ENCODE data around the gene USP6NL.

DNA sequence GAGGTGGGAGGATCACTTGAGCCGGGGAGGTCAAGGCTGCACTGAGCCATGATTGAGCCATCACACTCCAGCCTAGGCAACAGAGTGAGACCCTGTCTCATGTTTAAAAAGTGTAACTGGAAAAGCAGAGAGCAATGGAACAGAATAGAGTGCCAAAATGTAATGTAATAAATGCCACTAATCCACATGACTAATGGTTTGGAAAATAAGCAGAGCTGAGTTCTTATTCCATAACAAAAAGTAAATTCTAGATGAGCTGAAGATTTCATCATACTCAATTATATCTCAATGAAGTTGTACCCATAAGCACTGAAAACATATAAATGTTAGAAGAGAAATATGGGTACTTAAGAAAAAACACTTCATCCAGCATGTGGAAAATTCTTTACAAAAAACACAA, 132.6 kb downstream of the USP6NL start:
- TF ChIP-seq, protein P1, sequence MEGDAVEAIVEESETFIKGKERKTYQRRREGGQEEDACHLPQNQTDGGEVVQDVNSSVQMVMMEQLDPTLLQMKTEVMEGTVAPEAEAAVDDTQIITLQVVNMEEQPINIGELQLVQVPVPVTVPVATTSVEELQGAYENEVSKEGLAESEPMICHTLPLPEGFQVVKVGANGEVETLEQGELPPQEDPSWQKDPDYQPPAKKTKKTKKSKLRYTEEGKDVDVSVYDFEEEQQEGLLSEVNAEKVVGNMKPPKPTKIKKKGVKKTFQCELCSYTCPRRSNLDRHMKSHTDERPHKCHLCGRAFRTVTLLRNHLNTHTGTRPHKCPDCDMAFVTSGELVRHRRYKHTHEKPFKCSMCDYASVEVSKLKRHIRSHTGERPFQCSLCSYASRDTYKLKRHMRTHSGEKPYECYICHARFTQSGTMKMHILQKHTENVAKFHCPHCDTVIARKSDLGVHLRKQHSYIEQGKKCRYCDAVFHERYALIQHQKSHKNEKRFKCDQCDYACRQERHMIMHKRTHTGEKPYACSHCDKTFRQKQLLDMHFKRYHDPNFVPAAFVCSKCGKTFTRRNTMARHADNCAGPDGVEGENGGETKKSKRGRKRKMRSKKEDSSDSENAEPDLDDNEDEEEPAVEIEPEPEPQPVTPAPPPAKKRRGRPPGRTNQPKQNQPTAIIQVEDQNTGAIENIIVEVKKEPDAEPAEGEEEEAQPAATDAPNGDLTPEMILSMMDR (IDR thresholded peaks at IDR 0.05), result no peak
- no peak for TF ChIP-seq POLR2A (IDR thresholded peaks at IDR 0.05)

Data from testis (tissue), 2 donors.